HepG2 (cell line): ENCODE measurements around the gene EMILIN1. TPM values are rescaled to one million over a fixed set of nuclear protein-coding genes. Genes with fewer than 3 reads are reported as not detected.
A peak's percentile ranks its signal among the peaks of the same experiment; 100 is the strongest.

Experiments used
- EP300 ChIP-seq, 3 experiments: sonication (generic) in 1 of 3; formaldehyde crosslinking in 1 of 3; IDR thresholded peaks; 2 replicates each; pipeline versions ENCODE4 v1.5.1 to v1.6.1; 2011 to 2020; ENCODE audit warnings: low read depth in 2 of 3, low read length in 2 of 3, borderline replicate concordance in 1 of 3, improper control_type of control experiment in 1 of 3, mild to moderate bottlenecking in 1 of 3, missing genetic modification reagents in 1 of 3, moderate library complexity in 1 of 3
- KDM6A ChIP-seq: IDR thresholded peaks from 2 replicates; pipeline ENCODE4 v1.6.1; 2016; ENCODE audit warnings: low read depth
- TBX3 ChIP-seq: fragments of 450-650 bp; IDR thresholded peaks from 2 replicates; pipeline ENCODE4 v1.6.1; 2017; ENCODE audit warnings: antibody characterized with exemption, mild to moderate bottlenecking, inconsistent platforms, borderline replicate concordance
- TGIF2 ChIP-seq: IDR thresholded peaks from 2 replicates; pipeline ENCODE4 v1.6.1; 2016; ENCODE audit warnings: control low read depth, missing compliant biosample characterization
- TMF1 ChIP-seq: sonication (generic); formaldehyde crosslinking; IDR thresholded peaks from 2 replicates; pipeline ENCODE4 v1.8.1; 2022; ENCODE audit warnings: low read depth, missing genetic modification reagents
- ZNF124 ChIP-seq: sonication (generic); formaldehyde crosslinking; IDR thresholded peaks from 2 replicates; pipeline ENCODE4 v1.4.0; 2020; ENCODE audit warnings: missing genetic modification reagents
- ZNF142 ChIP-seq: sonication (generic); formaldehyde crosslinking; IDR thresholded peaks from 2 replicates; pipeline ENCODE4 v1.4.0; 2020; ENCODE audit warnings: missing genetic modification reagents
- polyA plus RNA-seq, 8 experiments: library from polyadenylated mRNA; depleted of rRNA in 3 of 8; stranded (reverse) in 7 of 8; unstranded in 1 of 8; fragments of >200 nt; fragmentation: Illumina TruSeq in 4 of 8; extraction: Trizol in 4 of 8; gene quantifications; 2 replicates each; pipeline versions ENCODE4 v1.2.1 to v1.2.3, GENCODE V29; 2011 to 2016; ENCODE audit warnings: low read depth in 4 of 8, missing spikeins in 1 of 8, mixed read lengths in 1 of 8; ENCODE audit not compliant: insufficient read depth in 1 of 8
- total RNA-seq, 5 experiments: library from RNA; depleted of rRNA; stranded (reverse); fragments of >200 nt; fragmentation: Illumina TruSeq; extraction: Trizol; gene quantifications; 2 replicates each; pipeline ENCODE4 v1.2.3, GENCODE V29; 2016; ENCODE audit warnings: low read depth in 1 of 5
- TF ChIP-seq, protein P1 (sequence below): sonication (generic); formaldehyde crosslinking; IDR thresholded peaks from 2 replicates; pipeline ENCODE4 v1.5.1; 2020; ENCODE audit warnings: mild to moderate bottlenecking, missing genetic modification reagents, moderate library complexity
- TF ChIP-seq, protein P2 (sequence below): IDR thresholded peaks from 2 replicates; pipeline ENCODE4 v1.6.1; 2016; ENCODE audit warnings: control low read depth
- TF ChIP-seq, protein P3 (sequence below): IDR thresholded peaks from 2 replicates; pipeline ENCODE4 v1.6.1; 2016; ENCODE audit warnings: missing compliant biosample characterization, missing genetic modification reagents, borderline replicate concordance
- TF ChIP-seq, protein P4 (sequence below): IDR thresholded peaks from 2 replicates; pipeline ENCODE4 v1.6.1; 2016

Gene EMILIN1
- total and polyA plus RNA-seq, 2 of the 13 experiments (the other 11 are each of a cell fraction or from before 2014, with no cell fraction given): 8.1 to 9.7 TPM

GRCh38 chr2:27093430-27094352 lies 15.3 kb downstream of the EMILIN1 start (continued):
- TF ChIP-seq ZNF142 (0 out of 2 replicates have a peak, but pooled peaks have one; percentile 76), ZNF124 (CRISPR knock-in tag) (peak; percentile 62; the same call in 1 of the 2 replicates), TBX3 (0 out of 2 replicates have a peak, but pooled peaks have one; percentile 9), TGIF2 (CRISPR knock-in tag) (peak; percentile 66), KDM6A (CRISPR knock-in tag) (peak; percentile 89), EP300 (IDR thresholded peaks at IDR 0.05; ENCODE audit: low read depth in 2 of 2, low read length in 2 of 2) (peak in 1 of 2 experiments; percentile 74; a peak in 2 of 4 replicates), EP300 (CRISPR knock-in tag; IDR thresholded peaks at IDR 0.05; ENCODE audit: borderline replicate concordance) (no peak; the same call in 1 of the 2 replicates), TMF1 (peak; percentile 80; the same call in 1 of the 2 replicates)
- TF ChIP-seq, protein P1, sequence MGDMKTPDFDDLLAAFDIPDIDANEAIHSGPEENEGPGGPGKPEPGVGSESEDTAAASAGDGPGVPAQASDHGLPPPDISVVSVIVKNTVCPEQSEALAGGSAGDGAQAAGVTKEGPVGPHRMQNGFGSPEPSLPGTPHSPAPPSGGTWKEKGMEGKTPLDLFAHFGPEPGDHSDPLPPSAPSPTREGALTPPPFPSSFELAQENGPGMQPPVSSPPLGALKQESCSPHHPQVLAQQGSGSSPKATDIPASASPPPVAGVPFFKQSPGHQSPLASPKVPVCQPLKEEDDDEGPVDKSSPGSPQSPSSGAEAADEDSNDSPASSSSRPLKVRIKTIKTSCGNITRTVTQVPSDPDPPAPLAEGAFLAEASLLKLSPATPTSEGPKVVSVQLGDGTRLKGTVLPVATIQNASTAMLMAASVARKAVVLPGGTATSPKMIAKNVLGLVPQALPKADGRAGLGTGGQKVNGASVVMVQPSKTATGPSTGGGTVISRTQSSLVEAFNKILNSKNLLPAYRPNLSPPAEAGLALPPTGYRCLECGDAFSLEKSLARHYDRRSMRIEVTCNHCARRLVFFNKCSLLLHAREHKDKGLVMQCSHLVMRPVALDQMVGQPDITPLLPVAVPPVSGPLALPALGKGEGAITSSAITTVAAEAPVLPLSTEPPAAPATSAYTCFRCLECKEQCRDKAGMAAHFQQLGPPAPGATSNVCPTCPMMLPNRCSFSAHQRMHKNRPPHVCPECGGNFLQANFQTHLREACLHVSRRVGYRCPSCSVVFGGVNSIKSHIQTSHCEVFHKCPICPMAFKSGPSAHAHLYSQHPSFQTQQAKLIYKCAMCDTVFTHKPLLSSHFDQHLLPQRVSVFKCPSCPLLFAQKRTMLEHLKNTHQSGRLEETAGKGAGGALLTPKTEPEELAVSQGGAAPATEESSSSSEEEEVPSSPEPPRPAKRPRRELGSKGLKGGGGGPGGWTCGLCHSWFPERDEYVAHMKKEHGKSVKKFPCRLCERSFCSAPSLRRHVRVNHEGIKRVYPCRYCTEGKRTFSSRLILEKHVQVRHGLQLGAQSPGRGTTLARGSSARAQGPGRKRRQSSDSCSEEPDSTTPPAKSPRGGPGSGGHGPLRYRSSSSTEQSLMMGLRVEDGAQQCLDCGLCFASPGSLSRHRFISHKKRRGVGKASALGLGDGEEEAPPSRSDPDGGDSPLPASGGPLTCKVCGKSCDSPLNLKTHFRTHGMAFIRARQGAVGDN (CRISPR knock-in tag): peak; percentile 29; the same call in 1 of the 2 replicates
- TF ChIP-seq, protein P2, sequence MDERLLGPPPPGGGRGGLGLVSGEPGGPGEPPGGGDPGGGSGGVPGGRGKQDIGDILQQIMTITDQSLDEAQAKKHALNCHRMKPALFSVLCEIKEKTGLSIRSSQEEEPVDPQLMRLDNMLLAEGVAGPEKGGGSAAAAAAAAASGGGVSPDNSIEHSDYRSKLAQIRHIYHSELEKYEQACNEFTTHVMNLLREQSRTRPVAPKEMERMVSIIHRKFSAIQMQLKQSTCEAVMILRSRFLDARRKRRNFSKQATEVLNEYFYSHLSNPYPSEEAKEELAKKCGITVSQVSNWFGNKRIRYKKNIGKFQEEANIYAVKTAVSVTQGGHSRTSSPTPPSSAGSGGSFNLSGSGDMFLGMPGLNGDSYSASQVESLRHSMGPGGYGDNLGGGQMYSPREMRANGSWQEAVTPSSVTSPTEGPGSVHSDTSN (CRISPR knock-in tag): no peak
- TF ChIP-seq, protein P3, sequence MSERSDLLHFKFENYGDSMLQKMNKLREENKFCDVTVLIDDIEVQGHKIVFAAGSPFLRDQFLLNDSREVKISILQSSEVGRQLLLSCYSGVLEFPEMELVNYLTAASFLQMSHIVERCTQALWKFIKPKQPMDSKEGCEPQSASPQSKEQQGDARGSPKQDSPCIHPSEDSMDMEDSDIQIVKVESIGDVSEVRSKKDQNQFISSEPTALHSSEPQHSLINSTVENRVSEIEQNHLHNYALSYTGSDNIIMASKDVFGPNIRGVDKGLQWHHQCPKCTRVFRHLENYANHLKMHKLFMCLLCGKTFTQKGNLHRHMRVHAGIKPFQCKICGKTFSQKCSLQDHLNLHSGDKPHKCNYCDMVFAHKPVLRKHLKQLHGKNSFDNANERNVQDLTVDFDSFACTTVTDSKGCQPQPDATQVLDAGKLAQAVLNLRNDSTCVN (CRISPR knock-in tag): peak; percentile 67; the same call in 1 of the 2 replicates
- TF ChIP-seq, protein P4, sequence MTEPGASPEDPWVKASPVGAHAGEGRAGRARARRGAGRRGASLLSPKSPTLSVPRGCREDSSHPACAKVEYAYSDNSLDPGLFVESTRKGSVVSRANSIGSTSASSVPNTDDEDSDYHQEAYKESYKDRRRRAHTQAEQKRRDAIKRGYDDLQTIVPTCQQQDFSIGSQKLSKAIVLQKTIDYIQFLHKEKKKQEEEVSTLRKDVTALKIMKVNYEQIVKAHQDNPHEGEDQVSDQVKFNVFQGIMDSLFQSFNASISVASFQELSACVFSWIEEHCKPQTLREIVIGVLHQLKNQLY (CRISPR knock-in tag): peak; percentile 95
